ENCODE measurements around the gene ID4.

The ID4 gene

GRCh38 chr6:19876672-19877071 lies 39.5 kb downstream of the ID4 start:
- Histone ChIP-seq H3K36me3 (ENCODE audit: control insufficient read depth in 2 of 2, insufficient read depth in 1 of 2, low read length in 2 of 2) (no peaks in the 10 kb centered on the region), H3K27ac (ENCODE audit: extremely low read depth, low read depth, low read length) (no peak overlapping the region), H3K4me3 (ENCODE audit: low read depth, low read length) (no peak overlapping the region), H3K9me3 (ENCODE audit: control insufficient read depth, insufficient read depth, low read depth, low read length) (no peaks in the 10 kb centered on the region), H3K4me1 (ENCODE audit: control insufficient read depth, insufficient read depth, low read length) (peaks cover 2% of the 10 kb centered on the region; the same call in 1 of the 2 replicates)
- CTCF ChIA-PET: interaction anchor here (1.0 to 1.4 kb wide), 2 partner anchors 10 to 65 kb away, joined by 3 to 4 read pairs; no protein-coding TSS in a partner anchor
- no peak for TF ChIP-seq IKZF3 (tag by site-specific recombination; IDR thresholded peaks at IDR 0.05)
- TF ChIP-seq ZNF311 (tag by site-specific recombination; IDR thresholded peaks at IDR 0.05; ENCODE audit: borderline replicate concordance): no peak
- TF ChIP-seq, protein P1, sequence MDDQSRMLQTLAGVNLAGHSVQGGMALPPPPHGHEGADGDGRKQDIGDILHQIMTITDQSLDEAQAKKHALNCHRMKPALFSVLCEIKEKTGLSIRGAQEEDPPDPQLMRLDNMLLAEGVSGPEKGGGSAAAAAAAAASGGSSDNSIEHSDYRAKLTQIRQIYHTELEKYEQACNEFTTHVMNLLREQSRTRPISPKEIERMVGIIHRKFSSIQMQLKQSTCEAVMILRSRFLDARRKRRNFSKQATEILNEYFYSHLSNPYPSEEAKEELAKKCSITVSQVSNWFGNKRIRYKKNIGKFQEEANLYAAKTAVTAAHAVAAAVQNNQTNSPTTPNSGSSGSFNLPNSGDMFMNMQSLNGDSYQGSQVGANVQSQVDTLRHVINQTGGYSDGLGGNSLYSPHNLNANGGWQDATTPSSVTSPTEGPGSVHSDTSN (CRISPR knock-in tag; IDR thresholded peaks at IDR 0.05): no peak
- no peak for TF ChIP-seq OVOL3 (tag by site-specific recombination; IDR thresholded peaks at IDR 0.05)
- TF ChIP-seq ZNF169 (tag by site-specific recombination; IDR thresholded peaks at IDR 0.05): no peak
- TF ChIP-seq RBAK (tag by site-specific recombination; IDR thresholded peaks at IDR 0.05): no peak
- no peak for TF ChIP-seq ZNF658 (tag by site-specific recombination; IDR thresholded peaks at IDR 0.05)
- TF ChIP-seq, protein P2, sequence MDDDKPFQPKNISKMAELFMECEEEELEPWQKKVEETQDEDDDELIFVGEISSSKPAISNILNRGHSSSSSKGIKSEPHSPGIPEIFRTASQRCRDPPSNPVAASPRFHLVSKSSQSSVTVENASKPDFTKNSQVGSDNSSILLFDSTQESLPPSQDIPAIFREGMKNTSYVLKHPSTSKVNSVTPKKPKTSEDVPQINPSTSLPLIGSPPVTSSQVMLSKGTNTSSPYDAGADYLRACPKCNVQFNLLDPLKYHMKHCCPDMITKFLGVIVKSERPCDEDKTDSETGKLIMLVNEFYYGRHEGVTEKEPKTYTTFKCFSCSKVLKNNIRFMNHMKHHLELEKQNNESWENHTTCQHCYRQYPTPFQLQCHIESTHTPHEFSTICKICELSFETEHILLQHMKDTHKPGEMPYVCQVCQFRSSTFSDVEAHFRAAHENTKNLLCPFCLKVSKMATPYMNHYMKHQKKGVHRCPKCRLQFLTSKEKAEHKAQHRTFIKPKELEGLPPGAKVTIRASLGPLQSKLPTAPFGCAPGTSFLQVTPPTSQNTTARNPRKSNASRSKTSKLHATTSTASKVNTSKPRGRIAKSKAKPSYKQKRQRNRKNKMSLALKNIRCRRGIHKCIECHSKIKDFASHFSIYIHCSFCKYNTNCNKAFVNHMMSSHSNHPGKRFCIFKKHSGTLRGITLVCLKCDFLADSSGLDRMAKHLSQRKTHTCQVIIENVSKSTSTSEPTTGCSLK (tag by site-specific recombination; IDR thresholded peaks at IDR 0.05): no peak
- no peak for TF ChIP-seq ELK4 (IDR thresholded peaks at IDR 0.05; ENCODE audit: borderline replicate concordance, low read depth, low read length)
- TF ChIP-seq OSR2 (tag by site-specific recombination; IDR thresholded peaks at IDR 0.05): no peak
- TF ChIP-seq, protein P3, sequence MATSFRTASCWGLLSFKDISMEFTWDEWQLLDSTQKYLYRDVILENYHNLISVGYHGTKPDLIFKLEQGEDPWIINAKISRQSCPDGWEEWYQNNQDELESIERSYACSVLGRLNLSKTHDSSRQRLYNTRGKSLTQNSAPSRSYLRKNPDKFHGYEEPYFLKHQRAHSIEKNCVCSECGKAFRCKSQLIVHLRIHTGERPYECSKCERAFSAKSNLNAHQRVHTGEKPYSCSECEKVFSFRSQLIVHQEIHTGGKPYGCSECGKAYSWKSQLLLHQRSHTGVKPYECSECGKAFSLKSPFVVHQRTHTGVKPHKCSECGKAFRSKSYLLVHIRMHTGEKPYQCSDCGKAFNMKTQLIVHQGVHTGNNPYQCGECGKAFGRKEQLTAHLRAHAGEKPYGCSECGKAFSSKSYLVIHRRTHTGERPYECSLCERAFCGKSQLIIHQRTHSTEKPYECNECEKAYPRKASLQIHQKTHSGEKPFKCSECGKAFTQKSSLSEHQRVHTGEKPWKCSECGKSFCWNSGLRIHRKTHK (tag by site-specific recombination; IDR thresholded peaks at IDR 0.05): no peak
- no peak for TF ChIP-seq ZNF155 (tag by site-specific recombination; IDR thresholded peaks at IDR 0.05)
- POLR2A ChIA-PET: no interaction called here

- no peaks in the 10 kb centered on the region for H3K9me3 ChIP-seq (ENCODE audit: control insufficient read depth, insufficient read depth, low read depth, low read length)
- TF ChIP-seq TRIM28 (IDR thresholded peaks at IDR 0.05; ENCODE audit: borderline replicate concordance, low read length): peak; percentile 79; the same call in 1 of the 2 replicates
- TF ChIP-seq ZBTB44 (tag by site-specific recombination; IDR thresholded peaks at IDR 0.05): no peak
- TF ChIP-seq ZNF843 (tag by site-specific recombination; IDR thresholded peaks at IDR 0.05): no peak
- CTCF ChIA-PET: interaction anchor here (0.7 to 1.5 kb wide), 3 partner anchors 28 to 1414 kb away, joined by 3 read pairs; no protein-coding TSS in a partner anchor
- no peak overlapping the region for H3K4me3 ChIP-seq (ENCODE audit: low read depth, low read length)
- H3K4me1 ChIP-seq (ENCODE audit: control insufficient read depth, insufficient read depth, low read length): peaks cover 2% of the 10 kb centered on the region; the same call in 1 of the 2 replicates
- POLR2A ChIA-PET: no interaction called here
- H3K27ac ChIP-seq (ENCODE audit: extremely low read depth, low read depth, low read length): no peak overlapping the region
- no peaks in the 10 kb centered on the region for H3K36me3 ChIP-seq (ENCODE audit: control insufficient read depth in 2 of 2, insufficient read depth in 1 of 2, low read length in 2 of 2)
Measured at GRCh38 chr6:19879663-19880062, 42.5 kb downstream of the ID4 start.
